ENCODE results near the gene AICDA. TPM values are rescaled to one million over a fixed set of nuclear protein-coding genes. Genes with fewer than 3 reads are reported as not detected.

Gene AICDA
- polyA plus RNA-seq (2011; rRNA removed) = not detected in 2 replicates
- not detected in 2 replicates for polyA minus RNA-seq (2011; rRNA and poly(A)+ RNA removed)

- POLR2A ChIA-PET = no interaction called here
- DNase-seq (ENCODE audit: low read depth, low spot score) = no peak
- CTCF ChIA-PET = interaction anchor here (0.7 kb wide), 1 partner anchor 68 kb away, joined by 4 read pairs; no protein-coding TSS in a partner anchor
- Histone ChIP-seq H3K9me3 (ENCODE audit: control insufficient read depth, insufficient read depth, low read length) (no peaks in the 10 kb centered on the region), H3K4me3 (ENCODE audit: low read depth, low read length) (no peak within 1 kb of the TSS), H3K27me3 (ENCODE audit: control insufficient read depth, insufficient read depth, low read length) (no peaks in the 10 kb centered on the region), H3K27ac (ENCODE audit: low read depth, low read length) (no peak within 1 kb of the TSS)
- TF ChIP-seq CTCF (IDR thresholded peaks at IDR 0.05; ENCODE audit: low read depth, low read length) = no peak
These were observed at the start of gene AICDA for GRCh38 chr12:8612629-8613028. AICDA (minus strand) TSS chr12:8612859; CDS start chr12:8612767, 92 bp downstream.

GRCh38 chr12:8661751-8662150 is 49.1 kb upstream of the AICDA start:
- H3K9me3 ChIP-seq (ENCODE audit: control insufficient read depth, insufficient read depth, low read length) = no peaks in the 10 kb centered on the region
- H3K4me3 ChIP-seq (ENCODE audit: low read depth, low read length) = no peak overlapping the region
- H3K27me3 ChIP-seq (ENCODE audit: control insufficient read depth, insufficient read depth, low read length) = peaks cover 3% of the 10 kb centered on the region
- ChIA-PET CTCF (interaction anchor here (1.9 kb wide), 1 partner anchor 118 kb away, joined by 4 read pairs; no protein-coding TSS in a partner anchor), POLR2A (no interaction called here)
- DNase-seq (ENCODE audit: low read depth, low spot score) = no peak
- no peak for TF ChIP-seq CTCF (IDR thresholded peaks at IDR 0.05; ENCODE audit: low read depth, low read length)
- no peak overlapping the region for H3K27ac ChIP-seq (ENCODE audit: low read depth, low read length)

- no peak overlapping the region for H3K4me3 ChIP-seq (ENCODE audit: low read depth, low read length)
- TF ChIP-seq CTCF (IDR thresholded peaks at IDR 0.05; ENCODE audit: low read depth, low read length) = no peak
- no peaks in the 10 kb centered on the region for H3K9me3 ChIP-seq (ENCODE audit: control insufficient read depth, insufficient read depth, low read length)
- POLR2A ChIA-PET = no interaction called here
- peaks cover 3% of the 10 kb centered on the region for H3K27me3 ChIP-seq (ENCODE audit: control insufficient read depth, insufficient read depth, low read length)
- no peak for DNase-seq (ENCODE audit: low read depth, low spot score)
- CTCF ChIA-PET = interaction anchor here (1.1 to 5.2 kb wide), 3 partner anchors 117 to 389 kb away, joined by 4 to 73 read pairs (median 4); no protein-coding TSS in a partner anchor
- H3K27ac ChIP-seq (ENCODE audit: low read depth, low read length) = no peak overlapping the region
These were observed 48.4 kb upstream of the AICDA start for GRCh38 chr12:8661016-8661415.

- H3K9me3 ChIP-seq (ENCODE audit: control insufficient read depth, insufficient read depth, low read length) = no peaks in the 10 kb centered on the region
- ChIA-PET POLR2A (interaction anchor here (0.6 to 0.7 kb wide), 2 partner anchors 13 to 250 kb away, joined by 3 to 10 read pairs; no protein-coding TSS in a partner anchor), CTCF (interaction anchor here (0.6 to 5.2 kb wide), 17 partner anchors 11 to 391 kb away, joined by 3 to 73 read pairs (median 9); no protein-coding TSS in a partner anchor)
- no peak overlapping the region for H3K4me3 ChIP-seq (ENCODE audit: low read depth, low read length)
- TF ChIP-seq CTCF (IDR thresholded peaks at IDR 0.05; ENCODE audit: low read depth, low read length) = no peak
- H3K27me3 ChIP-seq (ENCODE audit: control insufficient read depth, insufficient read depth, low read length) = no peaks in the 10 kb centered on the region
- DNase-seq (ENCODE audit: low read depth, low spot score) = no peak
- H3K27ac ChIP-seq (ENCODE audit: low read depth, low read length) = no peak overlapping the region
These were observed 45.7 kb upstream of the AICDA start for GRCh38 chr12:8658346-8658745.

- no peak overlapping the region for H3K27ac ChIP-seq (ENCODE audit: low read depth, low read length)
- no peak overlapping the region for H3K4me3 ChIP-seq (ENCODE audit: low read depth, low read length)
- POLR2A ChIA-PET = no interaction called here
- DNase-seq (ENCODE audit: low read depth, low spot score) = no peak
- no peak for TF ChIP-seq CTCF (IDR thresholded peaks at IDR 0.05; ENCODE audit: low read depth, low read length)
- CTCF ChIA-PET = interaction anchor here (0.5 to 1.8 kb wide), 7 partner anchors 185 to 846 kb away, joined by 3 to 7 read pairs (median 4); no protein-coding TSS in a partner anchor
- H3K9me3 ChIP-seq (ENCODE audit: control insufficient read depth, insufficient read depth, low read length) = no peaks in the 10 kb centered on the region
- no peaks in the 10 kb centered on the region for H3K27me3 ChIP-seq (ENCODE audit: control insufficient read depth, insufficient read depth, low read length)
These were observed 42.8 kb upstream of the AICDA start for GRCh38 chr12:8655421-8655820.

All from AG04450 (cell line).